Stimulated activated CD8-positive, alpha-beta memory T cell treated with anti-CD3 and anti-CD28 coated beads, Interleukin-4, amount 100 ng/mL, for 4 hours (primary cell): ENCODE results near the gene AAMP.
A peak's percentile ranks its signal among the peaks of the same experiment; 100 is the strongest.

Experiments
- DNase-seq, 2 donors: peaks; one replicate each; pipeline ENCODE4 v3.0.0-alpha.2; 2020; ENCODE audit warnings: low read depth in 2 of 2, low spot score in 1 of 2

Gene AAMP

DNA sequence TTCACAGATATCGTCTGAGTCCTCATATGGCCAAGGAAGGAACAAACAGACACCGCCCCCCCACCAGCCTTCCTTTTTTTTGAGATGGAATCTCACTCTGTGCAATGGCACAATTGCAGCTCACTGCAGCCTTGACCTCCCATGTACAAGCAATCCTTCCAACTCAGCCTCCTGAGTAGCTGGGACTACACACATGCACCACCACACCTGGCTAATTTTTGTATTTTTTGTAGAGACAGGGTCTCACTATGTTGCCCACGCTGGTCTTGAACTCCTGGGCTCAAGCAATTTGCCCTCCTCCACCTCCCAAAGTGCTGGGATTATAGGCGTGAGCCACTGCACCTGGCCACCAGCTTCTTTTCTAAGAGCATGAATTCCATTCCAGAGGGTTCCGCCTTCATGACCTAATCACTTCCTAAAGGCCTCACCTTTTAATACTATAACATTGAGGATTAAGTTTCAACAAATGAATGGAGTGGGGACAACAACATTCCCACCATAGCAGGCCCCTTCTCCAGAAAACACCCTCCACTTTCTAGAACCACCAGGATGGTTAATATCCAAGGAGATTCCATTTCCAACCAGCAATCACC is 24.6 kb upstream of the AAMP start:
- DNase-seq: no peak

DNA sequence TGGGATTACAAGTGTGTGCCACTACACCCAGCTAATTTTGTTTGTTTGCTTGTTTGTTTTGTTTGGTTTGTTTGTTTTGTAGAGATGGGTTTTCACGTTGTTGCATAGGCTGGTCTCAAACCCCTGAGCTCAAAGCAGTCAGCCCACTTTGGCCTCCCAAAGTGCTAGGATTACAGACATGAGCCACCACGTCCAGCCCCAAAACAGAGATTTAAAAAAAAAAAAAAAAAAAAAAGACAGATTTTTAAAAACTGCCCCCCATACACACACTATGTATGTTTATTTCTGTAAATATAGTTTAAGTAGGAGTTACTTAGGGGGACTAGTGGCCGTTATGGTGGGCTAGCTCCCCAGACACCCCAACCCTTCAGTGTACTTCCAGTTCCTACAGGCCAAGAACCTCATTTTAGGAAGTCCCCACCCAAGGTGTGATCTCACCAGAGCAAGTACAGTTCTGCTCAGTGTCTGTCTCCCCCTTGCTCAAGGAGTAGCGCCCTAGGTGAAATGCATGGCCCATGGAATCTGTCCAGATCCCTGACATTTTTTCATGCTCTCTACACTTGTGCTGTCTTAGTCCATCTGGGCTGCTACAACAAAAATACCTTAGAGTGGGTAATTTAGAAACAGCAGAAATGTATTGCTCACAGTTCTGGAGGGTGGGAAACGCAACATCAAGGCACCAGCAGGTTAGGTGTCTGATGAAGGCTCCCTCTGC is 23.9 kb upstream of the AAMP start:
- DNase-seq: no peak

DNA sequence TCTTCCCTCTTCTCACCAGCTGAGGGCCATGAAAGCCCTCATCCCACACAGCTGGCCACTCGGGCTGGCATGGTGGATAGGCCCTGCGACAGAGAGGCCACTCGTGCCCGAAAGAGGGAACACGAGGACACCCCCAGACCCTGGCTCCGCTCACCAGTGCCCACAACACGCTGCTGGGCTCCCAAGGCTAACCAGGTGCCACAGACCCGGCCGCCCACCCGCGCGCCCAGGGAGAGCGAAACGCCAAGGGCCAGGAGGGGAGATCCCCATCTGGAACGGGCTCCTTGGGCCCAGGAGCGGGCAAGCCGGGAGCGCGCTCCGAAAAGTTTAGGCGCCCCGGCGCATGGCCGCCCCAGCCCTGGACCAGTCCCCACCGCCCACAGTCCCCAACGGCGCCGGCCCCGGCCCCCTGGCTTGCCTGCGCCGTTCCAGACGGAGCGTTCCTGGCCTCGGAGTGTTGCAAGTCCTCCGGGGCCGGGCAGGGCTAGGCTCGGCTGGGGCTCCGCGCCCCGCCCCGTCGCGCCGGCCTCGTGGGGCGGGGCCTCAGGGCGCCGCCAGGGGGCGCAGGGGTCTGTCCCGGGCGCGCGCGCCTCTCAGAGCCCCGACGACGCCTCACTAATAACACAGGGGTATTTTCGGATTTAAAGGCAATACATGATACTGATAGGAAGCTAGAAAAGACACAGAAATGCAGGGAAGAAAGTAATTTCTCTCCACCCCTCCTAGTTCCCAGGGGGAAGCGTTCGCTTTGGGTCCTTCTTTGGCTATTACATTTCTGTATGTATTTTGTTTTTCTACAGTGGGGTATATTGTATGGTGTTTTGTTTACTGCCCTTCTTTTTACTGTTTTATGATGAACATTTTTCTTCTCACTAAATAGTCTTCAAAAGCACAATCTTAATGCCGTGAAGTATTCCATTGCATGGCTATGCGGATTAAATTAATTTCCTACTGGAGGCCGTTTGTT is 22.4 kb upstream of the AAMP start, which contains the start of gene TMBIM1:
Gene TMBIM1, minus strand, starts transcription at position 456 of the 967 bp plus-strand sequence. CDS start 10,362 bp downstream, outside the sequence.
- peak; percentile 47 to 56 for DNase-seq

DNA sequence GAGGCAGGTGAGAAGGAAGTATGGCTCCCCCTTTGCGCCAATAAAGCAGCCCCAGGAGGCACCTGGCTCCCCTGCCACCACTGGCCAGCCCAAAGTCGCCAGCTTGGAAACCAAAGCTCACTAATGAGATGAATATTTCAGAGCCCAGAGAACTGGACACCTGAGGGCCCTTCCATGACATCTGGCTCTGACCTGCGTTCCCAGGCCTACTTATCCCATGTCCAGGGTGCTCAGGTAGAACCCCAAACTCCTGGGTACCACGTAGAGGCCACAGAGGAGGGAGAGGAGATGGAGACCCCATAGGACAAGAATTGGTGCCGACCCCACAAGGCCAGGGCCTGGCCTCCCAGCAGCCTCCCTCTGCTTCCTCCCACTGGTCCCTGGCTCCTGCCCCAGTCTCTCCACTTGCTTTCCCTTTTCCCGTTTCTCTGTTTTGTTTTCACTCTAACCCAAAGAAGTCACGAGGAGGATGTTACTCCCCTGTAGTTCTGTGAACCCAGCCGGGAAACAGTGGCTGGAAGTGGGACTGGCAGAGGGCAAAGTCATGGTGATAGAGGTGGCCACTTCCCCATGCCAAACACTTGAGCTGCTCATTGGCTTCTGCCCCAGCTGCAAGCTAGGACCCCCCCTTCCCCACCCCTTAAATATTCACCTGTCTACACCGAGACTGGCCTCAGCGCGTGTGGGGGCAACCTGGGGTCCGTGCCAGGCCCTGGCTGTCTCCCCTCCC is 21.5 kb upstream of the AAMP start:
- no peak for DNase-seq

DNA sequence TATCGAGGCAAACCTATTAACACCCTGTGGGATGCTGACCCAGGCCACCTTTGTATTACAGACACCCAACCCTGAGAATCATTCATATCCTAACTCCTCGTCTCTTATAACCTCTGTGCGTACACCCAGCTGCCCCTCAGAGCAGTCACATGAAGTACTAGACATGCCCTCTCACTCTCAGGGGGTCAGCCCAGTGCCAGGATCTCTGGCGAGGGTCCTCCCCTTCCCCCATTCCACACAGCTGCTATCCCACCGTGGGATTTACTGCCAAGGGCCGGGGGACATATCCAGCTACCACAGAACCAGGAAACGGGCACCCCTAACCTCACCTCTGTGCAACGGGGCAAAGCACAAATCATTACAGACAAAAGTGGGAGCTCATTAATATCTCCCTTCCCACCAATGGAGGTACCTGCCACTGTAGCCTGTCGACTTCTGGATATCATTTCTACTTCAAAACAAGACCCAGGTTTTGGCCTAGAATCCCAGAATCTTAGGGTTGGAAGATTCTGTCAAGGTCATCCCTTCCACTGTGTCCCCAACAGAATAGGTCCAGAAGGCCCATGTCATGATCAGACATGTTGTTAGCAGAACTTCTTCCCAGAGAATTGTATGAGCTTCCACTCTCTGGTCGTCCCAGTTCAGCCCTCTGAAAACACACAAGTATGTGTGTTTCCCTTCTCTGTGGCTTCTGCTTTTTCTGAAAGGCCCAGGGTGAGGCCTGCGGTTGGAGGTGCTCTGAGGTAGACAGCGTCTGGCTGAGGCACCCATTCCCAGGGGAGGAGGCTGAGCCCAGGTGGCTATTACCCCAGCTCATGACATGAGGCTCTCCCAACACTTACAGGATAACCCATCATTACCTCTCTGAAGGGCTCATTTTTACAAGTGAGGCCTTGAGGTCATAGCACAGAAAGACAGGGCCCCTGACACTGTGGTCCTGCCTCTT is 20.7 kb upstream of the AAMP start:
- no peak for DNase-seq

DNA sequence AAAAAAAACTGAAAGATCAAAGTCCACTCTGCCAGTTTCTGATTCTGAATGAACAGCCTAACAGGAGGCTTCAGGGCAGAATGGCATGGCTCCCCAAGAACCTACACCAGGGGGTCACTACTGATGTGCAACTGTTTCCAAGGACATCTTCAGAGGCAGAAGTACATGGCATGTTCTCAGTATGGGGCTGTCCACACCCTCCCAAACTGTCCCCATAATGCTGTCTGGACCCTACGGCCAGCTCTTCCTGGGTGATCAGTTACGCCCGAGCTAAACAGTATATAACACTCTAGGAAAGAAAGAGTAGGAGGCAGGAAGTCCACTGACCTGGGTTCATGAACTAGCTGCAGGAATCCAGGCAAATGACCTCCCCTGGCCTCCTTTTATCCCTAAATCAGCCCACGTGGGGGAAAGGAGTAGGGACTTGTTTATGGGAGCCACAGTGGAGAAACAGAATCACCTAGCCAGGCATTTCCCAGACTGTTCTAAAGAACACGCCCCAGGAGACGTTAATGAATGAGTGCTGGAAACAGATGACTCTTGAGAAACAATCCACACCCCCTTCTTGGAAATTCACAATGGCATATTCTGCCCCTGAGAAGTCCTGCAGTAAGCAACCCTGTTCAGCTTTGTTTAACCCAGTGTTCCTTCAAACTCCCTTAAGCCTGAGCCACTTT is 19.8 kb upstream of the AAMP start:
- DNase-seq: no peak

DNA sequence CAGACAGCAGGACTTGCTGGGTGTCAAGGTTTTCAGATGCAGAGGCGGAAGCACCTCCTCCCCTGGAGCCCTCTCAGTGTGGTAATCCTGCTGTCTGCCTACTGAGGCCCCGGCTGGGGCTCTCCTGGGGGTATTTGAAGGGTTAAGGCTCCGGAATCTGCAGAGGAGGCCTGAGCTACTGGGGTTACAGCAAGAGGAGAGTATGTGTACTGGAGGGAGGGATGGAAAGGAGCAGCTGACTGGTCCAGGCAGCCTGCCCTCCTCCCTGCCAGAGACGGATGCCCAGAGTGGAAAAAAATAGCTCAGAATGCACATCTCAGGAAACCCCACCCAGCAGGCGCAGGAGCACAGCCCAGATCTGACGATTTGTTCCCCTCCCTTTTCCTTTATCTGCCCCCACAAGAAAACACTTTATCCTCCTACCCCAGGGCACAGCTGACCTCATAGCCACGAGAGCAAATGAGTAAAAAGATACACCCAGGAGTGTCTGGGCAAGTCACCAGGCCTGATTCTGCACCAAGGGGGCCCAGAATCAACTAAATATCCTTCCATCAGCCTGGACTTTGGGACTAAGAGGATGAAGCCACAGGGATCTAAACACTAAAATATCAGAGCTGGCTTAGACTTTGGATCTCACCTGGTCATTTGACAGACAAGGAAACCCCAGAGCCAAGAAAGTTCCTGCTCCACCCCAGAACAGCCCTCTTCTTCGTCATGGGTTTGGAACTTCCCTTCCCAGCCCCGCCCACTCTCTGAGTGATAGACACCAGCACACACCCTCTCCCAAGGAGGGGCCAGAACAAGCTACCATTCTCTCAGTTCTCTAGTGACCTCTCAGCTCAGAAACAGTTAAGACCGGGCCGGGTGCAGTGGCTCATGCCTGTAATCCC is 16.9 kb upstream of the AAMP start:
- peak; percentile 58 to 71 for DNase-seq

DNA sequence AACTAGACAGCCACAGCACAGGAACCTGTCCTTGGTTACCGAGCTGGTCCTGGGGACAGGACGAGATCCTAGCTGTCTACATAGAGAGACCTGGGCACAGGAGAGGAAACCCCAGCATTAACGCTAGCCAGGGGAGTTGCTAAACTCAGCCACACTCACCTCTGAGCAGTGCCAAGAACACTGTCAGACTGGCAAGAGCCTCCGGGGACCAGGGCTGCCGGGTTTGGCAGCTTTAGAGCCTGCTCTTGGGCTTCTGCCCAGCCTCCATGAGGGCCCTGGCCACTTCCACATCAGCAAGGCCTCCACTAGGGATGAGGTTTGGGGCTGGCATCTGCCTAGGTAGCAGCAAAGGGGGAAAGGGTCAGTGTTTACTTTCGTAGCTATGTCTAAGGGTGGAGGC is 15.7 kb upstream of the AAMP start:
- no peak for DNase-seq

DNA sequence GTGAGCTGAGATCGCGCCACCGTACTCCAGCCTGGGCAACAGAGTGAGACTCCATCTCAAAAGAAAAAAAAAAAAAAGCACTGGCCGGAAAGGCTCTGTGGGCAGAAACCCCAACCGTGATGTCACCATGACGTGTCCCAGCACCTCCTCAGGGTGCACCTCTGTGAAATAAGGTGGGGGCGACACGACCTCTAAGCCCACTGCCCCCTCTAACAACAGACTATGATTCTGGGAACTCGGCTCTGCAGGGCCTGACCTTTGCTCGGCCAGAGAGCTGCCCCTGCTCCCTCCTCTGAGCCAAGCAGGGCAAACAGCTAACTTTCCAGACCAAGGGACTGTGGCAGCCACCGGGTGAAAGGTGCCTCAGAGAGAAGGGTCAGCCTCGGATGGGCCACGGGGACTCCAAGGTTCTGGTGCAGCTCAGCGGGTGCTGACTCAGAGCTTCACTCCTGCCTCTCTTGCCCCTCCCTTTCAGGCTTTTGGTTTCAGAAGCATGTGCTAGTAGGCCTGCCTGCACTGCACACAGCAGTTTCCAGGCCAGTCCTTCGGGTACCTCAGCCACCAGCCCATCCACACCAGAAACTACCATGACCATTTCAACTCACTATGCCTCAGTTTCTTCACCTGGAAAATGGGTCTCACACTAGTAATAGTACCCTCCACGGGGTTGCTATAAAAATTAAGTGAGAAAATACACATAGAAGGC is 14.3 kb upstream of the AAMP start:
- DNase-seq: peak in 1 of 2 donors; percentile 51

DNA sequence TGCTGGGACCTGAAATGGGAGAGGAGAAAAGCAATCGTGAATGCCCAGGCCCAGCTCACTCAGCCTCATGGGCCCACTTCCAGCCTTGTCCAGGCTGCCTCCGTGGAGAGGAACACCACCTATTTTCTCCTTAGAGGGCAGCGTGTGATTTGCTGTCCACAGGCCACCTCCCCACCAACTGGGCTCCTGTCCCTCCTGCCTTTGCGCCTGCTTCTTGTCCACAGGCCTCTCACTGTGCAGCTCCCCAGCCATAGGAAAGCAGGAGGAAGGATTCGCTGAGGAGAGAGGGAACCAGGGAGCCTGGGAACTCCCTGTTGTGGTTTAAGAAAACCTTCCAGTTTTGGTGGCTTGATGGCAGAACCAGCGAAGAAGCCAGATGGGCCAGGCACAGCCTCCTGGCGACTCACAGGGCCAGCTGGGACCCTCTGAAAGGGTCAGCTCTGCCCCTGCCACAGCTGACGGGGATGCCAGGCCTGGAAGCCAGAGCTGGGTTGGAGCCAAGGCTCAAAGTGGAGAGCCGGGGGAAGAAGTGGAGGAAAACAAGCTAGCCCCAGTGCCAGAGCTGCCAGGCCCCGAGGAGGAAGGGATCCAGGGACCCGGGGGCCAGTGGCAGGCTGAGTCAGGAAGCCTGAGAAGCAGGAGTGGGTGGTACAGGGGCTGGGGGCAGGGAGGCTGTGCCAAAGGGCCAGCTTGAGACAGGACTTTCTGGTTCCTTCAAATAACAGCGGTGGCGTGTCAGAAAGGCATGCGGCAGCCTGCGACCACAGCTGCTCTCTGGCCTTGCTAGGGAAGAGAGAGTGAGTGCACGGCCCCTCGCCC is 12.4 kb upstream of the AAMP start:
- DNase-seq: no peak

DNA sequence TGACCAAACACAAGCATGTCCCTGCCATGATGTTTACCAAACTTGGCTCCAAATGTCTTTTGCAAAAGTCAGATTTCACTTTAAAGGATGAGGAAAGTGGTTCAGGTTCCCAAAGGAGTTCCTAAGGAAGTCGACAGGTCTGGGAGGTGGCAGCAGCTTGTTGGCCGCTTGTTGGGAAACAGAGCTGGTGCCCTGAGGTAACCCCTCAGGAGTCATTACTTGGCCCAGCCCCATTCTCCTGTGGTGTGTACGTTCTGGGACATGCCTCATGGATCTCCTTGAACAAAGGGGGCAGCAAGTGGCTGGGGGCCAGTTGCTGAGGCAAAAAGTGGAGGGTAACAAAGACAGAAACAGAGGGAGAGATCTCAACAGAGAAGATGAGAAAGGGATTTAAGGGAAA is 11.5 kb upstream of the AAMP start:
- DNase-seq: no peak

DNA sequence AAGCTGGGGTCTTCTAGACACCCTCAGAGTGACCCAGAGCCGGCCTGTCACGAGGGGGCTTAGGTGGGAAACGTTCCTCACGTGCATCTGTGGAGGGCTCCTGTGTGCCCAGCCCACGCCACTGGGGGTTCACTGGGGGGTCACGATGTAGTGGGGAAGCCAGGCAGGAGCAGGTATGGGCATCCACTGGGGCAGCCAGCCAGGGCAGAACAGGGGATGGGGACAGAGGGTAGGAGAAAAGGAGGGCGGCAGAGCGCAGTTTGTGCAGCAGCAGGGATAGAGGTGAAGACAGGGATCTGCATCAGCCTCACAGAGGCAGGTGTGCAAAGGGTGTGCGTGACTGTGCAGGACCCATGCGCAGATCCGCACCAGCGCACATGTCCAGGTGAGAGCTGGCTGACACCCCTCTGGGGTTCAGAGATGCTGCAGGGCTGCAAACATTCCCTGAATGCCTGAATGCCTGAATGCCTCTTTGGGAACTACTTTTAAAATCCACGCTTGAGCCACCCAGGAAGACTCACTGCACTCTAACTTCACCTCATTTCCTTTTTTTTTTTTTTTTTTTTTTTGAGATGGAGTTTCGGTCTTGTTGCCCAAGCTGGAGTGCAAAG is 10.4 kb upstream of the AAMP start:
- DNase-seq: no peak

DNA sequence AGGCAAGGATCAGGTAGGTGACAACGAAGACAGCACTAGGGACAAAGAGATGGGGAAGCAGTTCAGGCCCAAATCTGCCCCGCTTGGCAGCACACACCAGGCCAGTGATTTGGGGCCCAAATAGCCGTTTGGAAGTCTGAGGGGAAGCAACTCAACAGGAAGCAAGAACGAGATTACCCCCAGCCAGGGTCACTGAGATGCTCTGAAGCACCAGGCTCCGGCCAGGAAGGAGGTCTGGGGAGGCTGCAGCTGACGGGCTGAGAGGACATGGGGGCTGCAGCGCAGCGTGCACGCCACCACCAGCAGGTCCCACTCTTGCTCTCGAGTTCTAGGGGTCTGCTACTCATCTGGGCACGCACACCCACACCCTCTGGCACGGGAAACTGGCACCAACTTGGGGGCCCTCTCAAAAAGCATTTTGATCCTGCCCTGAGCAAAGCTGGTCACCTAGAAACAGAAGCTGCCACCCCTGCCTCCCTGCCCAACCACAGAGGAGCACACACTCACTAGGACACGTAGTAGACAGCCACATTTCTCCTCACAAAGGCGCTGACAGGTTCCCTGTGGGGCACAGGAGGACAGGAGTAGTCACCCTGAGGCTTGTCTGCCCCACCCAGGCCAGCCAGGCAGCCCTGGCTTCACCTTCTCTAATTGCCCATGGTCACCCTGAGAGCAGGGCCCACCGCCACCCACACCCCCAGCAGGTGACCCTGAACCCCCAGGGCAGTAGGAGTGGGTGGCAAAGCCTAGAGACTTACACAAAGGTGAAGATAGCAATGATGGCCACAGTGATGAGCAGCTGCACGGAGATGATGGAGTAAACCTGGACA is 8.8 kb upstream of the AAMP start:
- no peak for DNase-seq

DNA sequence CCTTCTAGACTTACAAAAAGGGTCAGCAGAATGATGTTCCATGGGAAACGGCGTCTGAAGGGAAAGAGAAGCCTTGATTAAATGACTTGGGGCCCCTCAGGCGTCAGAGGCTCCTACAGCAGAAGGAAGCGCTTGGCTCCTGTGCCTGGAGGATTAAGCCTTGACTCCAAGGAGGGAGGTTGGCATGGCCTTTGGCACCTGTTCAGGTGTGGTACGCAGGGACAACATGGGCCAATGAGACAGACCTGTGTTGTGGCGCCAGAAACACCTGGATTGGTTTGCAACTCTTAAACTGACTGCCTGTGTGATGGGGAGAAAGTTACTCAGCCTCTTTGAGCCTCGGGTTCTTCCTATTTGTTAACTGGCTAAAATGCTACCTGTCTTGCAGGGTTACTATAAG is 8.0 kb upstream of the AAMP start:
- no peak for DNase-seq

DNA sequence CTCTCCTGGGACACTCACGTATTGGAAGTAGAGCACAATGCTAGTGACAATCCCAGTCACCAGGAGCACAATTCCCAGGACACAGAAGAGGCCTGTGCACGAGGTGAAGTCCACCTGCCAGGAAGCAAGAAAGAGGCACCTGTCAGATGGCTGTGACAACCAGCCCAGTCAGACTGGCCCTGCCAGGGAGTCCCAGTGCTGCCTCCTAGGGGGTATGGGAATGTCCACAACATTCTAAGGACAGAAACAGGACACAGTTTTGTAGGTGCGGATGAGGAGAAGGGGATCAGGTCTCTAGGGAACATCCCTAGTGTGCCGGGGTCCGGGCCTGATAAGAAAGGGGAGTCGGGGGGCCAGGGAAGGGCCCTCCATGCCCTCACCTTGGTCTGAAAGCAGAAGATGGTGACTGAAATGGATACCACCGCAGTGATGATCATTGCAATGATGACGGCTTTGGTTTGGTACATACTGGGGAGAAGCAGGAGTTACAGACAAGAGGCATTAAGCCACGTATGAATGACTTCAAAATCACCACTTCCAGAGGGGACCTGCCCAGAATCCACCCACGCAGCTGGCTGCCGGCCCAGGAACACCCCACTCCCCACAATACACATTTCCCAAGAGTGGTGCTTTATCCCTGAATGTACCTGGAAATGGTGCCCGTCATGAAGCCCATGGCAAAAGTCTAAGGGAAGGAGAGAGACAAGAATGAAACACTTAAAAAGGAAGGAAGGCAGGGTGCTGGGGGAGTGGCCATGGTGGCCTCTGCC is 7.2 kb upstream of the AAMP start:
- no peak for DNase-seq
